Endothelial cell of umbilical vein (primary cell): ENCODE measurements around the gene XPNPEP2. TPM values are rescaled to one million over a fixed set of nuclear protein-coding genes. Genes with fewer than 3 reads are reported as not detected.

Experiments
- BruUV-seq: library from RNA; stranded (reverse); fragments of 400-500 nt; replicated peaks from 2 replicates; lab custom pipeline; 2021; lab: Mats Ljungman, UMichigan
- CTCF ChIA-PET: fragments of 300-600, 350-600 bp; sonication (Branson Sonifier 250); formaldehyde crosslinking; loops from one replicate; lab custom pipeline; 2021; ENCODE audit warnings: antibody characterized with exemption, inconsistent platforms; lab: Charles Lee
- POLR2A ChIA-PET: fragments of 300-600, 350-600 bp; sonication (Branson Sonifier 250); formaldehyde crosslinking; loops from one replicate; lab custom pipeline; 2021; ENCODE audit warnings: antibody characterized with exemption, inconsistent platforms; lab: Charles Lee
- DNase-seq: peaks from one replicate; pipeline ENCODE4 v3.0.0-alpha.2; 2011; ENCODE audit warnings: low read depth, low spot score
- FAIRE-seq: peaks from 2 replicates; lab custom pipeline; 2011; peaks lifted over from hg19 to GRCh38; lab: Jason Lieb, UNC
- H2AFZ ChIP-seq: 2 replicates; pipeline ENCODE4 v1.6.0; 2012; ENCODE audit warnings: low read depth, low read length, control low read depth, inconsistent platforms
- H3K27ac ChIP-seq: 2 replicates; pipeline ENCODE4 v1.5.1; 2011; ENCODE audit warnings: low read depth, mild to moderate bottlenecking, control low read depth, low read length, moderate library complexity; ENCODE audit not compliant: insufficient read depth
- H3K27me3 ChIP-seq, 2 experiments: 2 replicates each; pipeline versions ENCODE4 v1.6.0 to v1.6.1; 2011; ENCODE audit warnings: low read length in 2 of 2, mixed read lengths in 1 of 2; ENCODE audit not compliant: control insufficient read depth in 2 of 2, insufficient read depth in 2 of 2
- H3K36me3 ChIP-seq, 2 experiments: 2 replicates in 1 of 2; 3 replicates in 1 of 2; pipeline ENCODE4 v1.5.1; 2011; ENCODE audit warnings: low read length in 2 of 2, mild to moderate bottlenecking in 1 of 2, moderate library complexity in 1 of 2; ENCODE audit not compliant: control insufficient read depth in 2 of 2, insufficient read depth in 2 of 2; ENCODE audit errors: extremely low read depth in 1 of 2
- H3K4me1 ChIP-seq: 3 replicates; pipeline ENCODE4 v1.5.1; 2011; ENCODE audit warnings: mild to moderate bottlenecking, low read length; ENCODE audit not compliant: control insufficient read depth, insufficient read depth; ENCODE audit errors: extremely low read depth
- H3K4me2 ChIP-seq: 2 replicates; pipeline ENCODE4 v1.6.1; 2011; ENCODE audit warnings: low read length, control low read depth, mixed read lengths; ENCODE audit not compliant: insufficient read depth
- H3K4me3 ChIP-seq, 3 experiments: fragments of 200-600 bp in 1 of 3; sonication (generic), shearing (Covaris generic) in 1 of 3; replicated peaks in 1 of 3; 2 replicates each; pipeline ENCODE4 v1.5.1; 2011 to 2016; ENCODE audit warnings: control low read depth in 3 of 3, low read length in 3 of 3, mild to moderate bottlenecking in 2 of 3, inconsistent platforms in 1 of 3, low read depth in 1 of 3, moderate library complexity in 1 of 3; ENCODE audit not compliant: insufficient read depth in 1 of 3
- H3K79me2 ChIP-seq: 2 replicates; pipeline ENCODE4 v1.6.0; 2012; ENCODE audit warnings: low read length, inconsistent platforms; ENCODE audit not compliant: control insufficient read depth, insufficient read depth
- H3K9ac ChIP-seq: replicated peaks from 2 replicates; pipeline ENCODE3; 2011; ENCODE audit warnings: low read length, control low read depth; ENCODE audit not compliant: insufficient read depth; ENCODE audit errors: extremely low read depth
- H3K9me1 ChIP-seq: replicated peaks from 3 replicates; pipeline ENCODE4 v1.6.0; 2011; ENCODE audit warnings: mild to moderate bottlenecking, low read length; ENCODE audit not compliant: control insufficient read depth, insufficient read depth; ENCODE audit errors: extremely low read depth
- H3K9me3 ChIP-seq: replicated peaks from 2 replicates; pipeline ENCODE4 v1.5.1; 2012; ENCODE audit warnings: low read length, inconsistent platforms; ENCODE audit not compliant: control insufficient read depth, insufficient read depth
- H4K20me1 ChIP-seq: replicated peaks from 2 replicates; pipeline ENCODE3; 2011; ENCODE audit warnings: mild to moderate bottlenecking, low read length; ENCODE audit not compliant: control insufficient read depth, insufficient read depth; ENCODE audit errors: extremely low read depth
- CTCF ChIP-seq, 2 donors: IDR thresholded peaks; 1 replicate in 1 of 2; 2 replicates in 1 of 2; pipeline ENCODE4 v1.5.1; 2011; ENCODE audit warnings: low read length in 2 of 2, mild to moderate bottlenecking in 2 of 2, moderate library complexity in 2 of 2, control low read depth in 1 of 2, inconsistent platforms in 1 of 2, low read depth in 1 of 2; ENCODE audit not compliant: insufficient read depth in 1 of 2; ENCODE audit errors: extremely low read depth in 1 of 2
- EZH2 ChIP-seq: IDR thresholded peaks from 2 replicates; pipeline ENCODE4 v1.6.1; 2012; ENCODE audit warnings: borderline replicate concordance, low read depth, mild to moderate bottlenecking, moderate library complexity, low read length, inconsistent platforms; ENCODE audit not compliant: severe bottlenecking
- FOS ChIP-seq: IDR thresholded peaks from 2 replicates; pipeline ENCODE4 v1.6.1; 2011; ENCODE audit warnings: mild to moderate bottlenecking, low read length, moderate library complexity, borderline replicate concordance; ENCODE audit not compliant: insufficient read depth
- GATA2 ChIP-seq: IDR thresholded peaks from 2 replicates; pipeline ENCODE4 v1.7.0; 2011; ENCODE audit warnings: low read depth, mild to moderate bottlenecking, moderate library complexity, mixed read lengths, low read length; ENCODE audit not compliant: insufficient read length, insufficient read depth
- JUN ChIP-seq: IDR thresholded peaks from 2 replicates; pipeline ENCODE4 v1.6.1; 2011; ENCODE audit warnings: borderline replicate concordance, low read depth; ENCODE audit not compliant: insufficient read length, insufficient read depth
- MYC ChIP-seq: IDR thresholded peaks from one replicate; pipeline ENCODE4 v1.6.1; 2011; ENCODE audit warnings: mild to moderate bottlenecking, low read depth, low read length
- POLR2A ChIP-seq: IDR thresholded peaks from 2 replicates; pipeline ENCODE4 v1.6.1; 2012; ENCODE audit warnings: low read depth, mild to moderate bottlenecking, control low read depth, low read length
- POLR2AphosphoS5 ChIP-seq: IDR thresholded peaks from 2 replicates; pipeline ENCODE4 v1.6.1; 2012; ENCODE audit warnings: low read depth, mild to moderate bottlenecking, control low read depth, low read length, moderate library complexity; ENCODE audit not compliant: insufficient read depth
- dilution Hi-C: fragments of 300-500 bp; cut with MboI; formaldehyde crosslinking; loops from one replicate; pipeline ENCODE4 v1.15.0; 2019; ENCODE audit warnings: low sequenced_read_pairs; ENCODE audit not compliant: extremely low pct_ligation_motif_present
- intact Hi-C: fragments of 100-400 bp; cut with micrococcal nuclease; formaldehyde crosslinking; loops from one replicate; pipeline ENCODE4 v1.10.0; 2022
- polyA plus RNA-seq, 4 experiments: library from polyadenylated mRNA; depleted of rRNA in 3 of 4; stranded (reverse) in 3 of 4; unstranded in 1 of 4; fragments of >200 nt; gene quantifications; 2 replicates each; pipeline versions ENCODE4 v1.2.1 to v1.2.3, GENCODE V29; 2011 to 2012; ENCODE audit warnings: missing spikeins in 1 of 4
- total RNA-seq: library from RNA; stranded (reverse); gene quantifications from 2 replicates; pipeline ENCODE4 v1.2.3, GENCODE V29; 2021
- TF ChIP-seq, protein P1 (sequence below): IDR thresholded peaks from 2 replicates; pipeline ENCODE4 v1.6.1; 2011; ENCODE audit not compliant: insufficient read depth, insufficient read length

The XPNPEP2 gene
- total and polyA plus RNA-seq, 2 donors (not counting 3 experiments of a cell fraction or from before 2014, with no cell fraction given): 0.04 TPM; not detected in 1

DNA sequence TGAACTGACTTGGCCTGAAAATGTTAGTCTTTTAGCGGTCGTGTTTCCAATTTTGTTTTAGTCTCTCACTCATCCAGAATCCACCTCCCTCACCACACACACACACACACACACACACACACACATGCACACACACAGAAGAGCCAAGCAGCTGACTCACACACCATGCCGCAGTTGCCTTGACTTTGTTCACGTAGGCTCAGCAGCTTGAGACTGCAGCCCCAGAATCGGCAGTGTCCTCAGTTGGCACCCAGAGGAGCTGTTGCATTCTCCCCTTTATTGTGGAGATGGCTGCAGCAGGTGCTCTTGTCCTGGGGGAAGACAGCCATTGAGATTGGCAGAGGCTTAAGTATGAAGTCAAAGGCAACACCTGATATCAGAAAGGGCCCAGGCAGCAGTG is 20.9 kb upstream of the XPNPEP2 start:
- Histone ChIP-seq H3K4me3 (no peak overlapping the region), H3K27me3 (no peaks in the 10 kb centered on the region), H3K9me3 (no peaks in the 10 kb centered on the region), H2AFZ (no peak overlapping the region), H4K20me1 (no peaks in the 10 kb centered on the region), H3K4me1 (peaks cover 48% of the 10 kb centered on the region), H3K9ac (no peak overlapping the region), H3K27ac (no peak overlapping the region), H3K36me3 (no peaks in the 10 kb centered on the region), H3K79me2 (no peaks in the 10 kb centered on the region), H3K9me1 (no peaks in the 10 kb centered on the region), H3K4me2 (no peak overlapping the region)
- TF ChIP-seq GATA2 (no peak), MYC (no peak), EZH2 (no peak), JUN (no peak), POLR2AphosphoS5 (no peak), FOS (no peak), CTCF (IDR thresholded peaks at IDR 0.05; ENCODE audit: extremely low read depth in 1 of 2, insufficient read depth in 1 of 2, low read depth in 1 of 2, low read length in 2 of 2) (no peak), POLR2A (no peak)
- TF ChIP-seq, protein P1, sequence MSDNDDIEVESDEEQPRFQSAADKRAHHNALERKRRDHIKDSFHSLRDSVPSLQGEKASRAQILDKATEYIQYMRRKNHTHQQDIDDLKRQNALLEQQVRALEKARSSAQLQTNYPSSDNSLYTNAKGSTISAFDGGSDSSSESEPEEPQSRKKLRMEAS: no peak
- dilution Hi-C loops (no loop called here), intact Hi-C loops (no loop called here)
- ChIA-PET POLR2A (no interaction called here), CTCF (interaction anchor here (1.2 kb wide), 1 partner anchor 9 kb away, joined by 6 read pairs; no protein-coding TSS in a partner anchor)
- no TSS peak for BruUV-seq
- FAIRE-seq (no peak), DNase-seq (no peak)
